ENCODE measurements around the gene TMA7B.

Gene TMA7B

DNA sequence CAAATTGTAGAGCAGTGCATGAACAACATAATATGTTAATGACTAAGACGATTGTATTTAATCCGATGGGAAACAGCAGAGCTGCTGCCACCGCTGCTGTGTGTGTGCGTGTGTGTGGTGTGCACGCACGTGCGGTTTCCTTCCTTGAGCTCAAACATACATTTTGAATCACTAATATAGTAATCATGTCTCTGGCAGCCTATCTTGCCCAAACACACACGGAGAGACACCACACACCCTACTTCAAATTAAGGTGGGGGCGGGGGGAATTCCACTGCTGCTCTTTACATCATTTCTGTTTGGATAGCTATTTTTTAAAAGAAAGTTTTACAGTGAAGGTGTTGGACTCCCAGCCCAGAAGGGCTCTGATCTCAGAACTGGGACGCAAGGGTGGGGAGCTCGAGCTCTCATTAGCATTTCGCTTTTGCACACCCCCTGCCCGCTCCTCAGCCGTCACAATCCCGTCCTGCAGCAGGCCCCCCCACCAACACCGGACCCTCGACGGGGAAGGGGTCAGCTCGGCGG, 33.9 kb downstream of the TMA7B start:
- TF ChIP-seq, protein P1, sequence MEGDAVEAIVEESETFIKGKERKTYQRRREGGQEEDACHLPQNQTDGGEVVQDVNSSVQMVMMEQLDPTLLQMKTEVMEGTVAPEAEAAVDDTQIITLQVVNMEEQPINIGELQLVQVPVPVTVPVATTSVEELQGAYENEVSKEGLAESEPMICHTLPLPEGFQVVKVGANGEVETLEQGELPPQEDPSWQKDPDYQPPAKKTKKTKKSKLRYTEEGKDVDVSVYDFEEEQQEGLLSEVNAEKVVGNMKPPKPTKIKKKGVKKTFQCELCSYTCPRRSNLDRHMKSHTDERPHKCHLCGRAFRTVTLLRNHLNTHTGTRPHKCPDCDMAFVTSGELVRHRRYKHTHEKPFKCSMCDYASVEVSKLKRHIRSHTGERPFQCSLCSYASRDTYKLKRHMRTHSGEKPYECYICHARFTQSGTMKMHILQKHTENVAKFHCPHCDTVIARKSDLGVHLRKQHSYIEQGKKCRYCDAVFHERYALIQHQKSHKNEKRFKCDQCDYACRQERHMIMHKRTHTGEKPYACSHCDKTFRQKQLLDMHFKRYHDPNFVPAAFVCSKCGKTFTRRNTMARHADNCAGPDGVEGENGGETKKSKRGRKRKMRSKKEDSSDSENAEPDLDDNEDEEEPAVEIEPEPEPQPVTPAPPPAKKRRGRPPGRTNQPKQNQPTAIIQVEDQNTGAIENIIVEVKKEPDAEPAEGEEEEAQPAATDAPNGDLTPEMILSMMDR (IDR thresholded peaks at IDR 0.05; ENCODE audit: borderline replicate concordance, control extremely low read depth, extremely low read depth, insufficient read depth, missing control alignments): no peak
- no peak for DNase-seq (ENCODE audit: low spot score)
- in situ Hi-C loops (cut with MboI; ENCODE audit: low sequenced_read_pairs, unreplicated experiment): no loop called here

DNA sequence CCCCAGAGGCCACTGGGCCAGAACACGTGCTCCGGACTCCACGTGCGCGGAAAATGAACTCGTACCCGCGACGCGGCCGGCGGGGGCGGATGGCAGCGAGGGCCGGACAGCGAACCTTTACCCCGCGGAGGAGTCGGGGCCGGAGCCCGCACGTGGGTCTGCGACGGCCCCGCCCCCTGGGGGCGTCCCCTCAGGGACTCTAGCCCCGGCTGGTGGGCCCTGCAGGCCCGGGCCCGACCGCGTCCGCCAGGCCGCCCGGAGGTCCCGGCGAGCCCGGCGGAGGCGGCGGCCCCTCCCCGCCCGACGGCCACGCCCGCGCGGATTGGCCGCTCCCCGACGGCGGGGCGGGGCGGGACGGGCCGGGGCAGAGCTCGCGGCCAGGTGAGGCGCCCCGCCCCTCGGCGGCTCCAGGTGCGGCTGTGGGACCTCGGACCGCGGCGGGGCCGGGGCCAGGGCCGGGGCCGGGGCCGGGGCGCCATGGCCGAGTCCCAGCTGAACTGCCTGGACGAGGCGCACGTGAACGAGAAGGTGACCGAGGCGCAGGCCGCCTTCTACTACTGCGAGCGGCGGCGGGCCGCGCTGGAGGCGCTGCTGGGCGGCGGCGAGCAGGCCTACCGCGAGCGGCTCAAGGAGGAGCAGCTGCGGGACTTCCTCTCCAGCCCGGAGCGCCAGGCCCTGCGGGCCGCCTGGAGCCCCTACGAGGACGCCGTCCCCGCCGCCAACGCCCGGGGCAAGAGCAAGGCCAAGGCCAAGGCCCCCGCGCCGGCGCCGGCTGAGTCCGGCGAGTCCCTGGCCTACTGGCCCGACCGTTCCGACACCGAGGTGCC, 34.6 kb downstream of the TMA7B start, which contains the start of gene FAM83F:
Gene FAM83F, plus strand, starts transcription at position 389 of the 827 bp plus-strand sequence. Its CDS starts 89 bp downstream, at position 478.
- TF ChIP-seq, protein P1 (IDR thresholded peaks at IDR 0.05; ENCODE audit: borderline replicate concordance, control extremely low read depth, extremely low read depth, insufficient read depth, missing control alignments): no peak
- in situ Hi-C loops (cut with MboI; ENCODE audit: low sequenced_read_pairs, unreplicated experiment): no loop called here
- peak; percentile 77 for DNase-seq (ENCODE audit: low spot score)

DNA sequence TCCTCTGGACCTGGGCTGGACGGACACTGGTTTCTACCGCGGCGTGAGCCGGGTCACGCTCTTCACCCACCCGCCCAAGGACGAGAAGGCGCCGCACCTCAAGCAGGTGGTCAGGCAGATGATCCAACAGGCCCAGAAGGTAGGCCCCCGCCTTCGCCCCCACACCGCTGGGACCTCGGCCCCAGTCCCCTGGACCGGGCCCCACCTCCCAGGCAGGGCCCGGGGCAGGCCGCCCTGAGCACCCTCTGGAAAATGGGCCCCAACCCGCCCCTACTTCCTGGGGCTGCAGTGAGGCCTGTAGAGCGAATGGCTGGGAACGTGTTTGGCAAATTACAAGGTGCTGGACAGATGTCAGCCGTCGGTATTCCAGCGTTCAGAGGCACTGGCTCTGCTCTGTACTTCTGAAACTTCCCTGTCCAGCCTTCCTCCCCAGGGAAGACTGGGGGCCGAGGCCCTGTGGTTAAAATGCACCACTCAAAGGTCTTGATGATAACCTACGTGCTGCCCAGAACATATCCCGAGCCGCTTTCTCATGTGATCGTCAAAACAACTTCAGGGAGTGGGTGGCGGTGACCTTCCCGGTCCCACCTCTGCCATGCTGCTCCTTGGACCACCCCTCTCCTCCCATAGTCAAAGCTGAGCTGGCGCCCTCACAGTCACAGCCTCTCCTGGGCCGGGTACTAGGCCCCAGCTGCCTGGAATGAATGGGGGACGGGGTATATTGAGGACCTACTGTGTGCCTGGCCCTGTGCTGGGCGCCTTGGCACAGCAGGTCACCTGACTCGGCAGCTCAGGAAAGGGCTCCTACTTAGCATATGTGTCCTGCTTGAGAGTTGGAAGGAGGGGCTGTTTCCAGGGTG, 35.4 kb downstream of the TMA7B start:
- TF ChIP-seq, protein P1 (IDR thresholded peaks at IDR 0.05; ENCODE audit: borderline replicate concordance, control extremely low read depth, extremely low read depth, insufficient read depth, missing control alignments): no peak
- in situ Hi-C loops (cut with MboI; ENCODE audit: low sequenced_read_pairs, unreplicated experiment): no loop called here
- DNase-seq (ENCODE audit: low spot score): no peak

DNA sequence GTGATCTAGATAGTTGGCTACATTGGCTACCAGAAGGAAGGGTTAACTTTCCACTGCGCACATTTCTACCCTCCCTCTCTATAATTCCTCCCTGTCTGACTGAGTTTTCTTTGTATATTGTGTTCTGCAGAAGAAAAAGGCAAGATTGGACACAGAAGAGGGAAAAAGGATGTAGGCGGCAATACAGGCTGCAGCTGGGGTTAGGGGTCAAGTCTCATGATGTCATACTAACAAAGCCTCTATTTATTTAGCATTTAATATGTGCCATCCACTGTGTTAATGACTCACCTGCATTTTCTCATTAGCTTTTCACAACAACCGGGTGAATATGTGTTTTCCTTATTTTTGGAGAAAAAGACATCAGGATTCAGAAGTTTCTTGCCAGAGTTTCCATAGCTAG, 36.5 kb downstream of the TMA7B start:
- DNase-seq (ENCODE audit: low spot score): no peak
- TF ChIP-seq, protein P1 (IDR thresholded peaks at IDR 0.05; ENCODE audit: borderline replicate concordance, control extremely low read depth, extremely low read depth, insufficient read depth, missing control alignments): no peak
- in situ Hi-C loops (cut with MboI; ENCODE audit: low sequenced_read_pairs, unreplicated experiment): no loop called here

DNA sequence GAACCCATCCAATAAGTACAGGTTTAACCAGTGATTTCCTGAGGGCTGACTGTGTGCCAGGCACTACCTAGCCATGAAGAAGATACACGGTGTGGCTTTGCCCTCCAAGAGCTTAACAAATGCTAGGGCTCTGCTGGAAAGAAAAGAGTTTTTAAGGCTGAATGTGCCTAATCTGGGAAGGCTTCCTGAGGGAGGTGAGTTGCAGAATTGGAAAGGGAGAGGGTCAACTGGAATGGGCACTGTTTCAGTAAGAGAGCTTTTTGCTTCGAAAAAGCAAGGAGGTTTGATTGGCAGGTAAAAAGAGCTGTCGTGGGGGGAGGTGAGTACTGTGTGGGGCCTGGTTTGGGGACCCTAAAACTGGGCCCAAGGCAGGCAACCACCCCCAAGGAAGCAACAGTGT, 37.2 kb downstream of the TMA7B start:
- TF ChIP-seq, protein P1 (IDR thresholded peaks at IDR 0.05; ENCODE audit: borderline replicate concordance, control extremely low read depth, extremely low read depth, insufficient read depth, missing control alignments): no peak
- DNase-seq (ENCODE audit: low spot score): no peak
- in situ Hi-C loops (cut with MboI; ENCODE audit: low sequenced_read_pairs, unreplicated experiment): no loop called here

DNA sequence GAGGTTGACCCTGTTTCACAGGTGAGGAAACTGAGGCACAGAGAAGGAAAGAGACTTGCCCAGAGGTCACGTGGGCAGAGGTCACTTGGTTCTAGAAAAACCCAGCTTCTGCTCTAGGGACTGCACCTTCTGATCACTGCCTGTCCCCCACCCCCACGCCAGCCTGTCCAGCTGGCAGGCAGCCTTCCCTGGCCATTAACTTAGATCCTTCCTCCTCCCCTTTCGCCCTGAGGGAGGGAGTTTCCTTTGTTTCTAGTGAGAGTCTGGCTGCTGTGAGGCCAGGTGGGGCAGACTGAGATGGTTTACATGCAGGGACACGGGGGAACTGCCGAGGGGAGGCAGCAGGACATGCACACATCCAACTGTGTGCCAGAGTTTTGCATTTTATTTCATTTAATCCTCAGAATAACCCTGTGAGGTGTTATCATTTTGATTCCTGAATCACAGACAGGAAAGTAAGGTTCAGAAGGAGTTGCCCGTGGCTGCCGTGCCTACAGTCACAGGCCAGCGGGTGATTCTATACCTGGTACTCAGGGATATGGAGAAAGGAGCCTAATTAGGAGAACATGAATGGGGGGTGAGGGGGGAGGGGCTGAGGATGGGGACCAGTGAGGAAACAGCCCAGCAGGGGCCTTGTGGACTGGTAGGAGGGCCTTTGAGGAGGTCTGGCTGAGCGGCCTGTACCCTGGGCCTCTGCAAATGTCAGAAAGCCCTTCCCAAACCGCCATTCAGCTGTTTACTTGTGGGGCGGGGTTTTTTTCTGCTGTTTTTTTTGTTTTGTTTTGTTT, 37.9 kb downstream of the TMA7B start:
- no peak for DNase-seq (ENCODE audit: low spot score)
- in situ Hi-C loops (cut with MboI; ENCODE audit: low sequenced_read_pairs, unreplicated experiment): no loop called here
- TF ChIP-seq, protein P1 (IDR thresholded peaks at IDR 0.05; ENCODE audit: borderline replicate concordance, control extremely low read depth, extremely low read depth, insufficient read depth, missing control alignments): no peak
